Keratinocyte (primary cell): ENCODE measurements around the gene TSC22D3.

Experiments
- EZH2 ChIP-seq: IDR thresholded peaks from one replicate; pipeline ENCODE4 v1.6.1; 2012; ENCODE audit warnings: inconsistent platforms, mild to moderate bottlenecking, low read length, moderate library complexity
- TF ChIP-seq, protein P1 (sequence below), 3 experiments: IDR thresholded peaks in 1 of 3; conservative IDR thresholded peaks in 1 of 3; optimal IDR thresholded peaks in 1 of 3; 2 replicates in 2 of 3; 3 replicates in 1 of 3; pipeline versions ENCODE3 to v1.5.1; 2011; ENCODE audit warnings: low read length in 3 of 3, mild to moderate bottlenecking in 3 of 3, moderate library complexity in 2 of 3, control low read depth in 1 of 3, inconsistent platforms in 1 of 3; ENCODE audit not compliant: insufficient read depth in 2 of 3; ENCODE audit errors: extremely low read depth in 1 of 3

DNA sequence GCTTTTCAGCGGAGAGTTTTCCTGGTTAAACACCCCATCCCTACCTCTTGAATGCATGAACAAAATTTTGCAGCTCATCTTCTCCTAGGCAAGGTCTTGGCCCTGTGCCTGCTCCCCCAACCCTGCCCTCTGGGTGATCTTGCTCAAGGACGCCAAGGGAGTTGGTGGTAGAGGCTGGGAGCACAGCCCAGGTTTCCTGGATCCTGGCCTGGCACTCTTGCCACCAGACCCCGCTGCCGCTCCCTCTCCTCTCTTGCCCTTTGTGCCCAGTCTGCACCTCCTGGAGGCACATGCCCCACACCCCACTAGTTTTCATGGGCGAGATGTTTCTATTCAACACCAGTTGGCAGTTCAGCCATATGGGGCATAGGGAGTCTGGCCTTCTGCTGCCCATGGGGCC, 37.3 kb downstream of the TSC22D3 start:
- TF ChIP-seq, protein P1, sequence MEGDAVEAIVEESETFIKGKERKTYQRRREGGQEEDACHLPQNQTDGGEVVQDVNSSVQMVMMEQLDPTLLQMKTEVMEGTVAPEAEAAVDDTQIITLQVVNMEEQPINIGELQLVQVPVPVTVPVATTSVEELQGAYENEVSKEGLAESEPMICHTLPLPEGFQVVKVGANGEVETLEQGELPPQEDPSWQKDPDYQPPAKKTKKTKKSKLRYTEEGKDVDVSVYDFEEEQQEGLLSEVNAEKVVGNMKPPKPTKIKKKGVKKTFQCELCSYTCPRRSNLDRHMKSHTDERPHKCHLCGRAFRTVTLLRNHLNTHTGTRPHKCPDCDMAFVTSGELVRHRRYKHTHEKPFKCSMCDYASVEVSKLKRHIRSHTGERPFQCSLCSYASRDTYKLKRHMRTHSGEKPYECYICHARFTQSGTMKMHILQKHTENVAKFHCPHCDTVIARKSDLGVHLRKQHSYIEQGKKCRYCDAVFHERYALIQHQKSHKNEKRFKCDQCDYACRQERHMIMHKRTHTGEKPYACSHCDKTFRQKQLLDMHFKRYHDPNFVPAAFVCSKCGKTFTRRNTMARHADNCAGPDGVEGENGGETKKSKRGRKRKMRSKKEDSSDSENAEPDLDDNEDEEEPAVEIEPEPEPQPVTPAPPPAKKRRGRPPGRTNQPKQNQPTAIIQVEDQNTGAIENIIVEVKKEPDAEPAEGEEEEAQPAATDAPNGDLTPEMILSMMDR (optimal IDR thresholded peaks at IDR 0.05 in 1 of 3, IDR thresholded peaks at IDR 0.05 in 1 of 3, conservative IDR thresholded peaks at IDR 0.05 in 1 of 3; ENCODE audit: extremely low read depth in 1 of 3, insufficient read depth in 2 of 3, low read length in 3 of 3), result peak in 1 of 3 experiments; percentile 13
- no peak for TF ChIP-seq EZH2
